ENCODE measurements around the gene CTDP1. TPM values are rescaled to one million over a fixed set of nuclear protein-coding genes. Genes with fewer than 3 reads are reported as not detected.

Gene CTDP1
- total RNA-seq, 4 donors from 2014 or later = 20.7 to 36.2 (median 25.8) TPM

- TF ChIP-seq CTCF (IDR thresholded peaks at IDR 0.05) = no peak
- TF ChIP-seq POLR2A (IDR thresholded peaks at IDR 0.05) = no peak
- Histone ChIP-seq H3K27ac (no peak overlapping the region), H3K9me3 (no peaks in the 10 kb centered on the region), H3K36me3 (peaks cover 0 to 32% (median 0%) of the 10 kb centered on the region in 3 donors), H3K4me1 (peaks cover 0 to 3% (median 0%) of the 10 kb centered on the region in 4 donors), H3K4me3 (no peak overlapping the region), H3K27me3 (no peaks in the 10 kb centered on the region)
- peak in 1 of 3 donors; percentile 27 for DNase-seq
Measured at GRCh38 chr18:79755496-79756142, 76.0 kb downstream of the CTDP1 start.

DNA sequence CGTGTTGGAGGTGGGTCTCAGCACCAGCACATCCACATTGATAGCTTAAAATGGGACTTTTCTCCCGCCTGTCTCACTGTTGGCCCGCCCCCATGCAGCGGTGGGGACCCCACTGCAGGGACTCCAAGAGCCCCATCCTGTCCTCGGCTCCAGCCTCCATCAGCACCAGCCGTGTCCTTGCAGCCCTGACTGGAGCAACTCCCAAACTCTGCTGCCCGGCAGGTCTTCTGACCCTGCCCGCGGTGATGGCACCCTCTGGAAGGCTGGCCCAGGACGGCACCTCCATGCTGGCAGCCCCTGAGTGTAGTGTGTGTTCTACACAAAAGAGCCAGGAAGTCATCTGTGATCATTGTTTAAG, 76.5 kb downstream of the CTDP1 start:
- Histone ChIP-seq H3K4me1 (peaks cover 0 to 3% (median 0%) of the 10 kb centered on the region in 4 donors), H3K9me3 (no peaks in the 10 kb centered on the region), H3K36me3 (peaks cover 0 to 32% (median 0%) of the 10 kb centered on the region in 3 donors), H3K27ac (no peak overlapping the region), H3K4me3 (no peak overlapping the region), H3K27me3 (no peaks in the 10 kb centered on the region)
- TF ChIP-seq CTCF (IDR thresholded peaks at IDR 0.05) (no peak), POLR2A (IDR thresholded peaks at IDR 0.05) (no peak)
- peak in 1 of 3 donors; percentile 38 for DNase-seq

DNA sequence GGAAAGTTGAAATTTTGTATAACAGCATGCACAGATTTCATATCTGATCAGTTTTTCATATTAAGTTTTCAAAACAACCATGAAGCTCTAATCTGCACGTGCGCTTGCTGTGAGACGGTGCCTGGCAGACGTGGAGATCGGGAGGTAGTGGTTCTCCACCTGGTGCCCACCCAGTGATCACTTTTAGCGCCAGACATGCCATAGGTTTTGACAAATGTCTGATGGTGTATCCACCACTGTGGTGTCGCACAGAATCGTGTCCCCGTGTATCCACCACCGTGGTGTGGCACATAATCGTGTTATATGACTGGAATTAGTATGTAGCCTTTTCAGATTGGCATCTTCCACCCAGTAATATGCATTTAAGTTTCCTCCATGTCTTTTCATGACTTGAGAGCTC, 77.2 kb downstream of the CTDP1 start:
- Histone ChIP-seq H3K27ac (no peak overlapping the region), H3K4me3 (no peak overlapping the region), H3K36me3 (peaks cover 0 to 32% (median 0%) of the 10 kb centered on the region in 3 donors), H3K27me3 (no peaks in the 10 kb centered on the region), H3K9me3 (no peaks in the 10 kb centered on the region), H3K4me1 (no peaks in the 10 kb centered on the region)
- no peak for TF ChIP-seq POLR2A (IDR thresholded peaks at IDR 0.05)
- no peak for TF ChIP-seq CTCF (IDR thresholded peaks at IDR 0.05)
- no peak for DNase-seq

DNA sequence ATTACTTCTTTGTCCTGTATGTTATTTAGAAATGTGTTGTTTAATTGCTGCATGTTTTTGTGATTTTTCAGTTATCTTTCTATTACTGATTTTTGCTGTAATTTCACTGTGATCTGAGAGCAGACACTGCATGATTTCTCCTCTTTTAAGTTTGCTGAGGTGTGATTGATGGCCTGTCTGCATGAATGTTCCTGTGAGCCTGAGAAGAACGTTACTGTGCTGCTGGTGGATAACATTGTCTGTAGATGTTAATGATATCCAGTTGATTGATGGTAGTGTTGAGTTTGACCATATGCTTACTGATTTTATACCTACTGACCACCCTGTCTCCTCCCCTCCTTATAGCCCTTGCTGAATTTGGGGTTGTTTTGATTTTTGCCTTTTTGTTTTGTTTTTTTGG, 80.7 kb downstream of the CTDP1 start:
- H3K9me3 ChIP-seq = no peaks in the 10 kb centered on the region
- H3K4me3 ChIP-seq = no peak overlapping the region
- TF ChIP-seq POLR2A (IDR thresholded peaks at IDR 0.05) (no peak), CTCF (IDR thresholded peaks at IDR 0.05) (no peak)
- peaks cover 0 to 9% (median 0%) of the 10 kb centered on the region in 3 donors for H3K36me3 ChIP-seq
- no peaks in the 10 kb centered on the region for H3K27me3 ChIP-seq
- no peaks in the 10 kb centered on the region for H3K4me1 ChIP-seq
- no peak for DNase-seq
- no peak overlapping the region for H3K27ac ChIP-seq

DNA sequence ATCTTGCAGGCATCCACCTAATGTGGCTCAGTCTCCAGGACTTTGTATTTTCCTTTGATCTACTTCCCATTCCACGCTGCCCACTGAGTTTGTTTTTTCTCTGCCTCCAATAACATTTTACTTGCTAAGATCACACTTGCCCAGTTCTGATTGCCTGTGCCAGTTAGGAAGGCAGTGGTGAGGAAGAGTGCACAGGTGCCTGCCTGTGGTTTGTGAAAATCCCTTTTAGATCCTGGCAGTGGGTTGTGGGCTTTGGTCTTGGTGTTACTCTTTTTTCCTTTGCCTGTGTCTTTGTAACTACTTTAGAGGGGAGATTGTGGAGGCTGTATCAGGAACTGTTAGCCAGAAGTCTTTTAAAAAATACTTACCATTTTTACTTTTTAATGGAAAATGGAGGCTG, 81.3 kb downstream of the CTDP1 start:
- no peak for DNase-seq
- H3K9me3 ChIP-seq = no peaks in the 10 kb centered on the region
- no peak overlapping the region for H3K27ac ChIP-seq
- no peak for TF ChIP-seq CTCF (IDR thresholded peaks at IDR 0.05)
- no peak for TF ChIP-seq POLR2A (IDR thresholded peaks at IDR 0.05)
- H3K36me3 ChIP-seq = peaks cover 0 to 4% (median 0%) of the 10 kb centered on the region in 3 donors
- H3K4me1 ChIP-seq = no peaks in the 10 kb centered on the region
- H3K27me3 ChIP-seq = no peaks in the 10 kb centered on the region
- no peak overlapping the region for H3K4me3 ChIP-seq
